Measurements from ENCODE around the gene HDAC7. TPM values are rescaled to one million over a fixed set of nuclear protein-coding genes. Genes with fewer than 3 reads are reported as not detected.

The HDAC7 gene
- total and polyA plus RNA-seq, 2 of the 13 experiments (the other 11 are each of a cell fraction or from before 2014, with no cell fraction given), result 4.6 to 10.8 TPM

DNA sequence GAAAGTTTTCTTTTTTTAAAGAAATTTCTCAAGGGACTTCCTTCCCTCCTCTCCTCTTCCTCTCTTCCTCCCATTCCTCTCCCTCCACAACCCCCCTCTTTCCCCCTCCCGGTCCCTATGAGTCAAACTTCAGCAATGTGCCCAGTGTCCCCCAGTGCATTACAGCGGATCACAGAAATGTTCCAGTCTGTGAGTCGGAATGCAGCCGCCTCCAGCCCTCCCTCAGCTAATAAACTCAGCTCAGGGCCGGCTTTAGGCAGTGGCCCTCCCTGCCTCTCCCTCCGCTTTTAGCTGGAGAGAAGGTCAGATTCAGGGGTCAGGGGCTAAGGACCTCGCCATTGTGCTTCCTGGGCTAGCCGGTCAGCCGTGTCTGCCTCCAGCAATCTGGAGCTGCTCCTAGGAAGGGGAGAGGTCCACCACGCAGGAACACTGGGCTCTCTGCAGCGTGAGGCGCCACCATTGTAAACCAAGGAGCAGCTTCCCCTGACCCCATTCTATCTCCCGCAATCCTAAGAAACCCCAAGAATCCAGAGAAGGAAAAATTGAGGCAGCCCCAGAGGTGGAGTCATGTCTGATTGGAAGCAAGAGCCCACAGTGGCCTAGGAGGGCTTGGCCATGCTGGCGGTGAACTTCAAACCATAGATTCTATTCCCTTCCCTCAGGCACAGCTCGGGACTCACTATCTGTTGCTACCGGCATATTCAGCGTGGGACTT, 1.1 kb upstream of the HDAC7 start (continued):
- TF ChIP-seq ZSCAN25 (CRISPR knock-in tag; IDR thresholded peaks at IDR 0.05), result no peak
- no peak for TF ChIP-seq ZBTB3 (CRISPR knock-in tag; IDR thresholded peaks at IDR 0.05; ENCODE audit: borderline replicate concordance, low read depth)
- 0 out of 2 replicates have a peak, but pooled peaks have one; percentile 27 for TF ChIP-seq KMT2A (CRISPR knock-in tag; IDR thresholded peaks at IDR 0.05)
- no peak for TF ChIP-seq ZFP36 (IDR thresholded peaks at IDR 0.05; ENCODE audit: borderline replicate concordance, low read depth, low read length, partially characterized antibody)
- no peak for TF ChIP-seq ZNF17 (CRISPR knock-in tag; IDR thresholded peaks at IDR 0.05)
- TF ChIP-seq SRSF1 (optimal IDR thresholded peaks at IDR 0.05; ENCODE audit: low read depth, low read length), result no peak
- TF ChIP-seq, protein P1, sequence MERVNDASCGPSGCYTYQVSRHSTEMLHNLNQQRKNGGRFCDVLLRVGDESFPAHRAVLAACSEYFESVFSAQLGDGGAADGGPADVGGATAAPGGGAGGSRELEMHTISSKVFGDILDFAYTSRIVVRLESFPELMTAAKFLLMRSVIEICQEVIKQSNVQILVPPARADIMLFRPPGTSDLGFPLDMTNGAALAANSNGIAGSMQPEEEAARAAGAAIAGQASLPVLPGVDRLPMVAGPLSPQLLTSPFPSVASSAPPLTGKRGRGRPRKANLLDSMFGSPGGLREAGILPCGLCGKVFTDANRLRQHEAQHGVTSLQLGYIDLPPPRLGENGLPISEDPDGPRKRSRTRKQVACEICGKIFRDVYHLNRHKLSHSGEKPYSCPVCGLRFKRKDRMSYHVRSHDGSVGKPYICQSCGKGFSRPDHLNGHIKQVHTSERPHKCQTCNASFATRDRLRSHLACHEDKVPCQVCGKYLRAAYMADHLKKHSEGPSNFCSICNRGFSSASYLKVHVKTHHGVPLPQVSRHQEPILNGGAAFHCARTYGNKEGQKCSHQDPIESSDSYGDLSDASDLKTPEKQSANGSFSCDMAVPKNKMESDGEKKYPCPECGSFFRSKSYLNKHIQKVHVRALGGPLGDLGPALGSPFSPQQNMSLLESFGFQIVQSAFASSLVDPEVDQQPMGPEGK (CRISPR knock-in tag; IDR thresholded peaks at IDR 0.05), result peak; percentile 46; the same call in 1 of the 2 replicates
- TF ChIP-seq, protein P2, sequence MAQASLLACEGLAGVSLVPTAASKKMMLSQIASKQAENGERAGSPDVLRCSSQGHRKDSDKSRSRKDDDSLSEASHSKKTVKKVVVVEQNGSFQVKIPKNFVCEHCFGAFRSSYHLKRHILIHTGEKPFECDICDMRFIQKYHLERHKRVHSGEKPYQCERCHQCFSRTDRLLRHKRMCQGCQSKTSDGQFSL (CRISPR knock-in tag; IDR thresholded peaks at IDR 0.05), result no peak
- TF ChIP-seq GATAD1 (CRISPR knock-in tag; IDR thresholded peaks at IDR 0.05), result no peak
- TF ChIP-seq ZNF121 (CRISPR knock-in tag; IDR thresholded peaks at IDR 0.05), result no peak
- TF ChIP-seq ETS1 (CRISPR knock-in tag; IDR thresholded peaks at IDR 0.05), result no peak
- no peak for TF ChIP-seq IKZF1 (IDR thresholded peaks at IDR 0.05)
- TF ChIP-seq ZNF101 (CRISPR knock-in tag; IDR thresholded peaks at IDR 0.05; ENCODE audit: borderline replicate concordance, low read depth), result no peak
- 0 out of 2 replicates have a peak, but pooled peaks have one; percentile 36 for TF ChIP-seq MTA1 (CRISPR knock-in tag; IDR thresholded peaks at IDR 0.05; ENCODE audit: borderline replicate concordance)
- no peak for TF ChIP-seq NFE2 (CRISPR knock-in tag; IDR thresholded peaks at IDR 0.05)
- no peak for TF ChIP-seq ZMYM3 (CRISPR knock-in tag; IDR thresholded peaks at IDR 0.05)
- no peak for TF ChIP-seq ZBTB44 (CRISPR knock-in tag; IDR thresholded peaks at IDR 0.05)
- TF ChIP-seq EEA1 (CRISPR knock-in tag; IDR thresholded peaks at IDR 0.05; ENCODE audit: borderline replicate concordance), result no peak
- no peak for TF ChIP-seq MAFF (IDR thresholded peaks at IDR 0.05; ENCODE audit: low read depth, low read length)
- no peak for TF ChIP-seq ZNF20 (CRISPR knock-in tag; IDR thresholded peaks at IDR 0.05)

All from HepG2 (cell line).